Ovary (tissue), 3 donors: Measurements from ENCODE around the gene NRROS.

ENCODE experiments used
- CTCF ChIP-seq, 3 donors: fragments of 450-650 bp in 2 of 3; fragments of 200-600 bp in 1 of 3; IDR thresholded peaks; one replicate each; pipeline versions ENCODE4 v1.5.1 to v1.8.0; 2016 to 2022; ENCODE audit warnings: antibody characterized with exemption in 3 of 3, mild to moderate bottlenecking in 1 of 3
- EP300 ChIP-seq: sonication (generic); formaldehyde crosslinking; IDR thresholded peaks from one replicate; pipeline ENCODE4 v1.6.1; 2017; ENCODE audit warnings: antibody characterized with exemption
- POLR2A ChIP-seq: fragments of 450-650 bp; IDR thresholded peaks from one replicate; pipeline ENCODE4 v1.6.1; 2017; ENCODE audit warnings: antibody characterized with exemption, mild to moderate bottlenecking, moderate library complexity
- donor health status: DM: no; HTN: no; CAD: no.

DNA sequence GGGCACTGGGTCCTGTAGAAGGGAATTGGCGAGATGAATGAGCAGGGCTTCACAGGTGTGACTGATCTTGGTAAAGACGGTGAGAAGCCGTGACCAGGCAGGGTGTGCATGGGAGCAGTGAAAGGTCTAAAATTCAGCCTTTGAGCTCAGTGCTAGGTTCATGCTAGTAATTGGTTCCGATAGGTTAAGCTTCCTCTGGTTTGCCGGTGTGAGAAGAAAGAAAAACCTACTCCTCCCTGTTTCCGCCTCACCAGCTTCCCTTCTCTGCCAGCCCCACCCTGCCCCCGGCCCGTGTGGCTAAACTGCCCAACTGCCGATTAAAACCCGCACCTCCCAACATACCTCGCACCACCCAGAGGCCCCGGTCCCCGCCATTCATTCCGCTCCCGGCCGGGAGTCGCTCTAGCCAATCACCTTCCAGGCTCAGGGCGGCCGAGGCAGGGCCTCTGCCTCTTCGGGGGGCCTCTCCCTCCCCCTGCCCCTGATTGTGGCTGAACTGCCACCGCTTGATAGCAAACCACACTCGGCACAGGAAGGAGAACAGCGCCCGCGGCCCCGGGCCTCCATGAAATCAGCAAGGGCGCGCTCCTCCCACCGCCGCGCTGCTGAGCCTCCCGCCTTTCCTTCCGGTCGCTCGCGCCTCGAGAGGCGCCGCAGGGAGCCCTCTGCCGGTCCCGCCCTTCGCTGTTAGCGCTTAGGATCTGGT, 7.3 kb upstream of the NRROS start:
- no peak for TF ChIP-seq CTCF (IDR thresholded peaks at IDR 0.05)
- TF ChIP-seq POLR2A, result no peak
- TF ChIP-seq EP300, result no peak
